IMR-90 (cell line): ENCODE measurements around the gene KLK5. TPM values are rescaled to one million over a fixed set of nuclear protein-coding genes. Genes with fewer than 3 reads are reported as not detected.

ENCODE experiments used
- ATAC-seq: fragments of 200-7000 bp; cut with Tn5 transposase; 2 replicates; pipeline ENCODE4 v1.9.1; 2020; ENCODE audit warnings: low read depth, mild to moderate bottlenecking, moderate library complexity
- BruUV-seq: library from RNA; stranded (reverse); fragments of 400-500 nt; replicated peaks from 2 replicates; lab custom pipeline; 2021; lab: Mats Ljungman, UMichigan
- CTCF ChIA-PET: fragments of 300-600 bp; formaldehyde crosslinking; extraction: SDS; loops from one replicate; lab custom pipeline; 2021; ENCODE audit warnings: antibody characterized with exemption; lab: Yijun Ruan, JAX
- POLR2A ChIA-PET: fragments of 300-600 bp; sonication (Branson Sonifier 250); formaldehyde crosslinking; loops from one replicate; lab custom pipeline; 2022; ENCODE audit warnings: antibody characterized with exemption; ENCODE audit not compliant: unreplicated experiment; lab: Charles Lee
- DNase-seq: peaks from one replicate; pipeline ENCODE4 v3.0.0; 2013
- H2AFZ ChIP-seq: replicated peaks from 2 replicates; pipeline ENCODE3; 2013; ENCODE audit warnings: low read length, mild to moderate bottlenecking; ENCODE audit not compliant: poor library complexity
- H2AK5ac ChIP-seq: 2 replicates; pipeline ENCODE4 v1.6.1; 2013; ENCODE audit warnings: low read depth, low read length, inconsistent platforms
- H2AK9ac ChIP-seq: replicated peaks from 2 replicates; pipeline ENCODE3; 2013; ENCODE audit warnings: mild to moderate bottlenecking, low read depth, low read length, moderate library complexity; ENCODE audit not compliant: poor library complexity
- H2BK120ac ChIP-seq: 2 replicates; pipeline ENCODE4 v1.6.1; 2013; ENCODE audit warnings: low read depth, low read length, inconsistent platforms
- H2BK15ac ChIP-seq: 3 replicates; pipeline ENCODE4 v1.6.1; 2013; ENCODE audit warnings: low read depth, low read length, inconsistent platforms
- H2BK20ac ChIP-seq: 2 replicates; pipeline ENCODE4 v1.6.1; 2013; ENCODE audit warnings: low read depth, mild to moderate bottlenecking, inconsistent platforms, low read length, moderate library complexity
- H2BK5ac ChIP-seq: 2 replicates; pipeline ENCODE4 v1.6.1; 2013; ENCODE audit warnings: mild to moderate bottlenecking, low read depth, low read length, inconsistent platforms; ENCODE audit not compliant: poor library complexity, severe bottlenecking
- H3K14ac ChIP-seq: replicated peaks from 2 replicates; pipeline ENCODE4 v1.6.1; 2013; ENCODE audit warnings: low read depth, low read length, inconsistent platforms
- H3K18ac ChIP-seq: 2 replicates; pipeline ENCODE4 v1.6.1; 2013; ENCODE audit warnings: low read depth, low read length, control low read depth
- H3K23ac ChIP-seq: 2 replicates; pipeline ENCODE4 v1.6.1; 2013; ENCODE audit warnings: low read depth, low read length, inconsistent platforms
- H3K27ac ChIP-seq: 2 replicates; pipeline ENCODE4 v1.5.1; 2013; ENCODE audit warnings: mild to moderate bottlenecking, control low read depth, low read length; ENCODE audit not compliant: insufficient read depth
- H3K27me3 ChIP-seq: 2 replicates; pipeline ENCODE4 v1.6.1; 2013; ENCODE audit warnings: low read length; ENCODE audit not compliant: control insufficient read depth, insufficient read depth
- H3K36me3 ChIP-seq: 2 replicates; pipeline ENCODE4 v1.6.1; 2013; ENCODE audit warnings: low read length, mixed read lengths; ENCODE audit not compliant: control insufficient read depth, insufficient read depth
- H3K4ac ChIP-seq: 2 replicates; pipeline ENCODE4 v1.6.1; 2013; ENCODE audit warnings: low read depth, low read length, inconsistent platforms
- H3K4me1 ChIP-seq: 2 replicates; pipeline ENCODE4 v1.6.1; 2013; ENCODE audit warnings: low read length, mixed read lengths; ENCODE audit not compliant: control insufficient read depth, insufficient read depth
- H3K4me2 ChIP-seq: 2 replicates; pipeline ENCODE4 v1.6.1; 2013; ENCODE audit warnings: low read depth, mild to moderate bottlenecking, control low read depth, low read length, moderate library complexity
- H3K4me3 ChIP-seq: 2 replicates; pipeline ENCODE4 v1.5.1; 2013; ENCODE audit warnings: low read depth, mild to moderate bottlenecking, control low read depth, low read length, moderate library complexity; ENCODE audit not compliant: insufficient read depth
- H3K56ac ChIP-seq: 2 replicates; pipeline ENCODE4 v1.6.1; 2013; ENCODE audit warnings: low read length, inconsistent platforms; ENCODE audit not compliant: insufficient read depth; ENCODE audit errors: extremely low read depth
- H3K79me1 ChIP-seq, 2 experiments: 2 replicates each; pipeline ENCODE4 v1.6.1; 2013; ENCODE audit warnings: low read length in 2 of 2, inconsistent platforms in 1 of 2, low read depth in 1 of 2
- H3K9ac ChIP-seq: 2 replicates; pipeline ENCODE4 v1.6.1; 2013; ENCODE audit warnings: low read depth, low read length, control low read depth
- H3K9me1 ChIP-seq: 2 replicates; pipeline ENCODE4 v1.6.1; 2013; ENCODE audit warnings: low read length, inconsistent platforms; ENCODE audit not compliant: insufficient read depth
- H3K9me3 ChIP-seq: 2 replicates; pipeline ENCODE4 v1.6.1; 2013; ENCODE audit warnings: low read length; ENCODE audit not compliant: control insufficient read depth, insufficient read depth
- H4K20me1 ChIP-seq: 2 replicates; pipeline ENCODE4 v1.6.1; 2013; ENCODE audit warnings: low read length, inconsistent platforms; ENCODE audit not compliant: insufficient read depth
- H4K5ac ChIP-seq: 2 replicates; pipeline ENCODE4 v1.6.1; 2013; ENCODE audit warnings: mild to moderate bottlenecking, low read depth, low read length, control low read depth
- H4K8ac ChIP-seq, 2 experiments: 2 replicates each; pipeline ENCODE4 v1.6.1; 2013; ENCODE audit warnings: low read depth in 2 of 2, low read length in 2 of 2, control low read depth in 1 of 2, inconsistent platforms in 1 of 2
- H4K91ac ChIP-seq: 2 replicates; pipeline ENCODE4 v1.6.1; 2013; ENCODE audit warnings: low read depth, low read length, inconsistent platforms; ENCODE audit not compliant: insufficient read depth
- ELK1 ChIP-seq: fragments of 150-350 bp; IDR thresholded peaks from 2 replicates; pipeline ENCODE4 v1.6.1; 2016; ENCODE audit warnings: low read depth, mild to moderate bottlenecking, low read length, moderate library complexity, borderline replicate concordance
- USF2 ChIP-seq: fragments of 150-350 bp; IDR thresholded peaks from 2 replicates; pipeline ENCODE4 v1.6.1; 2017; ENCODE audit warnings: mild to moderate bottlenecking, antibody characterized with exemption, low read length, low read depth
- WGBS, 2 experiments: methylation state at CpG; one replicate each; pipeline versions ENCODE4 v1.1.5 to v1.1.7; 2013; ENCODE audit warnings: missing lambda C conversion rate in 2 of 2; ENCODE audit not compliant: insufficient read length in 1 of 2; ENCODE audit errors: extremely low coverage in 2 of 2; 5-methylcytosine and 5-hydroxymethylcytosine counted together
- dilution Hi-C: fragments of 300-500 bp; cut with HindIII; formaldehyde crosslinking; loops from one replicate; pipeline ENCODE4 v1.14.3; 2018; ENCODE audit warnings: low sequenced_read_pairs; ENCODE audit not compliant: unreplicated experiment
- in situ Hi-C: fragments of 300-500 bp; cut with MboI; formaldehyde crosslinking; loops from 3 replicates; pipeline ENCODE4 v1.14.3; 2019; ENCODE audit warnings: low sequenced_read_pairs, inconsistent platforms, mixed read lengths
- intact Hi-C: fragments of 100-400 bp; cut with micrococcal nuclease; formaldehyde crosslinking; loops from 2 replicates; pipeline ENCODE4 v1.10.0; 2022
- polyA plus RNA-seq, 3 experiments: library from polyadenylated mRNA; depleted of rRNA; stranded (reverse); fragments of >200 nt; gene quantifications; 2 replicates each; pipeline ENCODE4 v1.2.3, GENCODE V29; 2012; ENCODE audit warnings: low replicate concordance in 1 of 3
- total RNA-seq: library from RNA; depleted of rRNA; stranded (reverse); fragments of >200 nt; gene quantifications from 2 replicates; pipeline ENCODE4 v1.2.3, GENCODE V29; 2012

Gene KLK5
- total and polyA plus RNA-seq, 2 of the 4 experiments (the other 2 are of a cell fraction) = not detected

- Histone ChIP-seq H3K4me2 (no peak overlapping the region), H2BK120ac (no peak overlapping the region), H4K20me1 (no peaks in the 10 kb centered on the region), H2AFZ (no peak overlapping the region), H3K36me3 (no peaks in the 10 kb centered on the region), H2BK15ac (no peak overlapping the region), H2BK20ac (no peak overlapping the region), H3K4ac (no peak overlapping the region), H3K79me1 (no peaks in the 10 kb centered on the region), H2AK9ac (no peak overlapping the region), H3K14ac (no peak overlapping the region), H3K4me3 (no peak overlapping the region), H3K27me3 (no peaks in the 10 kb centered on the region), H3K9ac (no peak overlapping the region), H3K18ac (no peak overlapping the region), H4K91ac (no peak overlapping the region), H2BK5ac (no peak overlapping the region), H3K27ac (no peak overlapping the region), H3K56ac (no peak overlapping the region), H3K23ac (no peak overlapping the region), H2AK5ac (no peak overlapping the region), H4K5ac (no peak overlapping the region), H3K9me3 (peaks cover 7% of the 10 kb centered on the region), H3K4me1 (no peaks in the 10 kb centered on the region), H3K9me1 (no peaks in the 10 kb centered on the region), H4K8ac (no peak overlapping the region)
- no CpG with 5 or more reads among the region's 2 CpGs for WGBS, 2 experiments
- intact Hi-C loops = no loop called here
- CTCF ChIA-PET = no interaction called here
- POLR2A ChIA-PET = no interaction called here
- BruUV-seq = no TSS peak
- in situ Hi-C loops = no loop called here
- dilution Hi-C loops = no loop called here
- no peak for ATAC-seq
- no peak for DNase-seq
- TF ChIP-seq USF2 (peak; percentile 43), ELK1 (no peak)
Measured at GRCh38 chr19:50994129-50994528, 41.3 kb upstream of the KLK5 start.
